Body of pancreas (tissue), 4 donors: Measurements from ENCODE around the gene IL17B.

Experiments used
- CTCF ChIP-seq, 7 experiments: fragments of 450-650 bp in 4 of 7; fragments of 200-600 bp in 3 of 7; sonication (generic) in 3 of 7; IDR thresholded peaks; one replicate each; pipeline ENCODE4 v1.5.1; 2016 to 2019; ENCODE audit warnings: antibody characterized with exemption in 7 of 7
- POLR2A ChIP-seq, 3 donors: fragments of 450-650 bp; IDR thresholded peaks; one replicate each; pipeline ENCODE4 v1.6.1; 2016; ENCODE audit warnings: antibody characterized with exemption in 3 of 3, mild to moderate bottlenecking in 2 of 3

- TF ChIP-seq CTCF (IDR thresholded peaks at IDR 0.05) (no peak), POLR2A (IDR thresholded peaks at IDR 0.05) (no peak)
Measured at GRCh38 chr5:149362541-149362940, 16.6 kb downstream of the IL17B start.
